ENCODE data around the gene ZNF346. TPM values are rescaled to one million over a fixed set of nuclear protein-coding genes. Genes with fewer than 3 reads are reported as not detected.
A peak's percentile ranks its signal among the peaks of the same experiment; 100 is the strongest.

The ZNF346 gene
- total RNA-seq, 1 experiment from 2014 or later, result 18.4 TPM

DNA sequence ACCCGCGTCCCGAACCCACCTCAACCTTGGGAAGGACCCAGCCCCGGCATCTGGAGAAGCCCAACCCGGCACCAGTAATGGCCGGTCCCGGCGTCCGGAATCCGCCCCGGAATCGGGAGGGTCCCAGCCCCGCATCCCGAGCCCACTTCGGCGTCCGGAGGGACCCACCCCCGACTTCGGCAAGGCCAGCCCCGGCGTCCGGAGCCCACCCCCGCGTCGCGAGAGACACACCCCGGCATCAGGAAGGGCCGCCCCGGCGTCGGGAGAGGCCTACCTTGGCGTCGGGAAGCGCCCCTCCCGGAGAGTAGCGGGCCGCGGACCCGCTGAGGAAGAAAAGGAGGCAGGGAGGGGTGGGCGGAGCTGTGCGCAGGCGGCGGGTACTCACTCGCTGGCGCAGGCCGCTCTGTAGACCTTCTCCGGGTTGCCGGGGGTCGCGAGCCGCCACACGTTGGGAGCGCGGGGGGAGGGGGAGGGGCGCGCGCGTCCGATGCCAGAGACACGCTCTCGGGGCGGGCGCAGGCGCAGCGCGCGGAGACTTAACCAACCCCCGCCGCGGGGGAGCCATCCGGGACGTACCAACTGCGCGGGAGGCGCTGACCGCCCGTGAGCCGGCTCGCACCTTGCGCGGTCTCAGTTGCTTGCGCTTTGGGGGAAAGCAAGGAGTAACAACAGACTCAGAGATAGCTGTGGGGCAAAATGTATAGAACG, 16.1 kb upstream of the ZNF346 start, which contains the start of gene UIMC1 (continued):
- TF ChIP-seq FOXJ3 (CRISPR knock-in tag; IDR thresholded peaks at IDR 0.05; ENCODE audit: borderline replicate concordance) (no peak), ZNF121 (CRISPR knock-in tag; IDR thresholded peaks at IDR 0.05) (no peak), FOXK1 (CRISPR knock-in tag; IDR thresholded peaks at IDR 0.05) (peak; percentile 69; the same call in 1 of the 2 replicates), GABPB1 (CRISPR knock-in tag; IDR thresholded peaks at IDR 0.05) (0 out of 2 replicates have a peak, but pooled peaks have one; percentile 47), JUN (CRISPR knock-in tag; IDR thresholded peaks at IDR 0.05) (no peak), ZNF671 (CRISPR knock-in tag; IDR thresholded peaks at IDR 0.05) (no peak), NFATC4 (CRISPR knock-in tag; IDR thresholded peaks at IDR 0.05) (no peak), SOX15 (CRISPR knock-in tag; IDR thresholded peaks at IDR 0.05) (no peak), CREB1 (CRISPR knock-in tag; IDR thresholded peaks at IDR 0.05) (no peak), OVOL2 (CRISPR knock-in tag; IDR thresholded peaks at IDR 0.05; ENCODE audit: borderline replicate concordance) (no peak), ELF4 (CRISPR knock-in tag; IDR thresholded peaks at IDR 0.05; ENCODE audit: low read depth) (no peak), NR2C2 (CRISPR knock-in tag; IDR thresholded peaks at IDR 0.05) (no peak), NR1H2 (CRISPR knock-in tag; IDR thresholded peaks at IDR 0.05) (no peak), ZNF416 (CRISPR knock-in tag; IDR thresholded peaks at IDR 0.05) (no peak), SMAD4 (CRISPR knock-in tag; IDR thresholded peaks at IDR 0.05) (no peak), ESRRA (CRISPR knock-in tag; IDR thresholded peaks at IDR 0.05; ENCODE audit: borderline replicate concordance) (no peak)
- TF ChIP-seq, protein P1, sequence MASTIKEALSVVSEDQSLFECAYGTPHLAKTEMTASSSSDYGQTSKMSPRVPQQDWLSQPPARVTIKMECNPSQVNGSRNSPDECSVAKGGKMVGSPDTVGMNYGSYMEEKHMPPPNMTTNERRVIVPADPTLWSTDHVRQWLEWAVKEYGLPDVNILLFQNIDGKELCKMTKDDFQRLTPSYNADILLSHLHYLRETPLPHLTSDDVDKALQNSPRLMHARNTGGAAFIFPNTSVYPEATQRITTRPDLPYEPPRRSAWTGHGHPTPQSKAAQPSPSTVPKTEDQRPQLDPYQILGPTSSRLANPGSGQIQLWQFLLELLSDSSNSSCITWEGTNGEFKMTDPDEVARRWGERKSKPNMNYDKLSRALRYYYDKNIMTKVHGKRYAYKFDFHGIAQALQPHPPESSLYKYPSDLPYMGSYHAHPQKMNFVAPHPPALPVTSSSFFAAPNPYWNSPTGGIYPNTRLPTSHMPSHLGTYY (CRISPR knock-in tag; IDR thresholded peaks at IDR 0.05), result no peak
- TF ChIP-seq, protein P2, sequence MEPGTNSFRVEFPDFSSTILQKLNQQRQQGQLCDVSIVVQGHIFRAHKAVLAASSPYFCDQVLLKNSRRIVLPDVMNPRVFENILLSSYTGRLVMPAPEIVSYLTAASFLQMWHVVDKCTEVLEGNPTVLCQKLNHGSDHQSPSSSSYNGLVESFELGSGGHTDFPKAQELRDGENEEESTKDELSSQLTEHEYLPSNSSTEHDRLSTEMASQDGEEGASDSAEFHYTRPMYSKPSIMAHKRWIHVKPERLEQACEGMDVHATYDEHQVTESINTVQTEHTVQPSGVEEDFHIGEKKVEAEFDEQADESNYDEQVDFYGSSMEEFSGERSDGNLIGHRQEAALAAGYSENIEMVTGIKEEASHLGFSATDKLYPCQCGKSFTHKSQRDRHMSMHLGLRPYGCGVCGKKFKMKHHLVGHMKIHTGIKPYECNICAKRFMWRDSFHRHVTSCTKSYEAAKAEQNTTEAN (CRISPR knock-in tag; IDR thresholded peaks at IDR 0.05), result no peak
- TF ChIP-seq, protein P3, sequence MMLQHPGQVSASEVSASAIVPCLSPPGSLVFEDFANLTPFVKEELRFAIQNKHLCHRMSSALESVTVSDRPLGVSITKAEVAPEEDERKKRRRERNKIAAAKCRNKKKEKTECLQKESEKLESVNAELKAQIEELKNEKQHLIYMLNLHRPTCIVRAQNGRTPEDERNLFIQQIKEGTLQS (CRISPR knock-in tag; conservative IDR thresholded peaks at IDR 0.05), result no peak
- TF ChIP-seq, protein P4, sequence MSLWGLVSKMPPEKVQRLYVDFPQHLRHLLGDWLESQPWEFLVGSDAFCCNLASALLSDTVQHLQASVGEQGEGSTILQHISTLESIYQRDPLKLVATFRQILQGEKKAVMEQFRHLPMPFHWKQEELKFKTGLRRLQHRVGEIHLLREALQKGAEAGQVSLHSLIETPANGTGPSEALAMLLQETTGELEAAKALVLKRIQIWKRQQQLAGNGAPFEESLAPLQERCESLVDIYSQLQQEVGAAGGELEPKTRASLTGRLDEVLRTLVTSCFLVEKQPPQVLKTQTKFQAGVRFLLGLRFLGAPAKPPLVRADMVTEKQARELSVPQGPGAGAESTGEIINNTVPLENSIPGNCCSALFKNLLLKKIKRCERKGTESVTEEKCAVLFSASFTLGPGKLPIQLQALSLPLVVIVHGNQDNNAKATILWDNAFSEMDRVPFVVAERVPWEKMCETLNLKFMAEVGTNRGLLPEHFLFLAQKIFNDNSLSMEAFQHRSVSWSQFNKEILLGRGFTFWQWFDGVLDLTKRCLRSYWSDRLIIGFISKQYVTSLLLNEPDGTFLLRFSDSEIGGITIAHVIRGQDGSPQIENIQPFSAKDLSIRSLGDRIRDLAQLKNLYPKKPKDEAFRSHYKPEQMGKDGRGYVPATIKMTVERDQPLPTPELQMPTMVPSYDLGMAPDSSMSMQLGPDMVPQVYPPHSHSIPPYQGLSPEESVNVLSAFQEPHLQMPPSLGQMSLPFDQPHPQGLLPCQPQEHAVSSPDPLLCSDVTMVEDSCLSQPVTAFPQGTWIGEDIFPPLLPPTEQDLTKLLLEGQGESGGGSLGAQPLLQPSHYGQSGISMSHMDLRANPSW (CRISPR knock-in tag; conservative IDR thresholded peaks at IDR 0.05; ENCODE audit: low read depth), result 0 out of 2 replicates have a peak, but pooled peaks have one; percentile 82
- TF ChIP-seq, protein P5, sequence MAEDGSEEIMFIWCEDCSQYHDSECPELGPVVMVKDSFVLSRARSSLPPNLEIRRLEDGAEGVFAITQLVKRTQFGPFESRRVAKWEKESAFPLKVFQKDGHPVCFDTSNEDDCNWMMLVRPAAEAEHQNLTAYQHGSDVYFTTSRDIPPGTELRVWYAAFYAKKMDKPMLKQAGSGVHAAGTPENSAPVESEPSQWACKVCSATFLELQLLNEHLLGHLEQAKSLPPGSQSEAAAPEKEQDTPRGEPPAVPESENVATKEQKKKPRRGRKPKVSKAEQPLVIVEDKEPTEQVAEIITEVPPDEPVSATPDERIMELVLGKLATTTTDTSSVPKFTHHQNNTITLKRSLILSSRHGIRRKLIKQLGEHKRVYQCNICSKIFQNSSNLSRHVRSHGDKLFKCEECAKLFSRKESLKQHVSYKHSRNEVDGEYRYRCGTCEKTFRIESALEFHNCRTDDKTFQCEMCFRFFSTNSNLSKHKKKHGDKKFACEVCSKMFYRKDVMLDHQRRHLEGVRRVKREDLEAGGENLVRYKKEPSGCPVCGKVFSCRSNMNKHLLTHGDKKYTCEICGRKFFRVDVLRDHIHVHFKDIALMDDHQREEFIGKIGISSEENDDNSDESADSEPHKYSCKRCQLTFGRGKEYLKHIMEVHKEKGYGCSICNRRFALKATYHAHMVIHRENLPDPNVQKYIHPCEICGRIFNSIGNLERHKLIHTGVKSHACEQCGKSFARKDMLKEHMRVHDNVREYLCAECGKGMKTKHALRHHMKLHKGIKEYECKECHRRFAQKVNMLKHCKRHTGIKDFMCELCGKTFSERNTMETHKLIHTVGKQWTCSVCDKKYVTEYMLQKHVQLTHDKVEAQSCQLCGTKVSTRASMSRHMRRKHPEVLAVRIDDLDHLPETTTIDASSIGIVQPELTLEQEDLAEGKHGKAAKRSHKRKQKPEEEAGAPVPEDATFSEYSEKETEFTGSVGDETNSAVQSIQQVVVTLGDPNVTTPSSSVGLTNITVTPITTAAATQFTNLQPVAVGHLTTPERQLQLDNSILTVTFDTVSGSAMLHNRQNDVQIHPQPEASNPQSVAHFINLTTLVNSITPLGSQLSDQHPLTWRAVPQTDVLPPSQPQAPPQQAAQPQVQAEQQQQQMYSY (CRISPR knock-in tag; IDR thresholded peaks at IDR 0.05), result peak; percentile 37; the same call in 1 of the 2 replicates
- TF ChIP-seq, protein P6, sequence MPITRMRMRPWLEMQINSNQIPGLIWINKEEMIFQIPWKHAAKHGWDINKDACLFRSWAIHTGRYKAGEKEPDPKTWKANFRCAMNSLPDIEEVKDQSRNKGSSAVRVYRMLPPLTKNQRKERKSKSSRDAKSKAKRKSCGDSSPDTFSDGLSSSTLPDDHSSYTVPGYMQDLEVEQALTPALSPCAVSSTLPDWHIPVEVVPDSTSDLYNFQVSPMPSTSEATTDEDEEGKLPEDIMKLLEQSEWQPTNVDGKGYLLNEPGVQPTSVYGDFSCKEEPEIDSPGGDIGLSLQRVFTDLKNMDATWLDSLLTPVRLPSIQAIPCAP (CRISPR knock-in tag; IDR thresholded peaks at IDR 0.05), result no peak
- TF ChIP-seq, protein P7, sequence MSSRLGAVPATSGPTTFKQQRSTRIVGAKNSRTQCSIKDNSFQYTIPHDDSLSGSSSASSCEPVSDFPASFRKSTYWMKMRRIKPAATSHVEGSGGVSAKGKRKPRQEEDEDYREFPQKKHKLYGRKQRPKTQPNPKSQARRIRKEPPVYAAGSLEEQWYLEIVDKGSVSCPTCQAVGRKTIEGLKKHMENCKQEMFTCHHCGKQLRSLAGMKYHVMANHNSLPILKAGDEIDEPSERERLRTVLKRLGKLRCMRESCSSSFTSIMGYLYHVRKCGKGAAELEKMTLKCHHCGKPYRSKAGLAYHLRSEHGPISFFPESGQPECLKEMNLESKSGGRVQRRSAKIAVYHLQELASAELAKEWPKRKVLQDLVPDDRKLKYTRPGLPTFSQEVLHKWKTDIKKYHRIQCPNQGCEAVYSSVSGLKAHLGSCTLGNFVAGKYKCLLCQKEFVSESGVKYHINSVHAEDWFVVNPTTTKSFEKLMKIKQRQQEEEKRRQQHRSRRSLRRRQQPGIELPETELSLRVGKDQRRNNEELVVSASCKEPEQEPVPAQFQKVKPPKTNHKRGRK (CRISPR knock-in tag; IDR thresholded peaks at IDR 0.05; ENCODE audit: borderline replicate concordance), result no peak
- TF ChIP-seq, protein P8, sequence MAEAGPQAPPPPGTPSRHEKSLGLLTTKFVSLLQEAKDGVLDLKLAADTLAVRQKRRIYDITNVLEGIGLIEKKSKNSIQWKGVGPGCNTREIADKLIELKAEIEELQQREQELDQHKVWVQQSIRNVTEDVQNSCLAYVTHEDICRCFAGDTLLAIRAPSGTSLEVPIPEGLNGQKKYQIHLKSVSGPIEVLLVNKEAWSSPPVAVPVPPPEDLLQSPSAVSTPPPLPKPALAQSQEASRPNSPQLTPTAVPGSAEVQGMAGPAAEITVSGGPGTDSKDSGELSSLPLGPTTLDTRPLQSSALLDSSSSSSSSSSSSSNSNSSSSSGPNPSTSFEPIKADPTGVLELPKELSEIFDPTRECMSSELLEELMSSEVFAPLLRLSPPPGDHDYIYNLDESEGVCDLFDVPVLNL (CRISPR knock-in tag; IDR thresholded peaks at IDR 0.05; ENCODE audit: borderline replicate concordance, low read depth), result no peak; the same call in 1 of the 2 replicates
- TF ChIP-seq, protein P9, sequence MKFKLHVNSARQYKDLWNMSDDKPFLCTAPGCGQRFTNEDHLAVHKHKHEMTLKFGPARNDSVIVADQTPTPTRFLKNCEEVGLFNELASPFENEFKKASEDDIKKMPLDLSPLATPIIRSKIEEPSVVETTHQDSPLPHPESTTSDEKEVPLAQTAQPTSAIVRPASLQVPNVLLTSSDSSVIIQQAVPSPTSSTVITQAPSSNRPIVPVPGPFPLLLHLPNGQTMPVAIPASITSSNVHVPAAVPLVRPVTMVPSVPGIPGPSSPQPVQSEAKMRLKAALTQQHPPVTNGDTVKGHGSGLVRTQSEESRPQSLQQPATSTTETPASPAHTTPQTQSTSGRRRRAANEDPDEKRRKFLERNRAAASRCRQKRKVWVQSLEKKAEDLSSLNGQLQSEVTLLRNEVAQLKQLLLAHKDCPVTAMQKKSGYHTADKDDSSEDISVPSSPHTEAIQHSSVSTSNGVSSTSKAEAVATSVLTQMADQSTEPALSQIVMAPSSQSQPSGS (CRISPR knock-in tag; IDR thresholded peaks at IDR 0.05; ENCODE audit: borderline replicate concordance, low read depth), result no peak

Measured in WTC11 (cell line).